GF-D8 (cell line): ENCODE measurements around the gene PLD1.

Experiments used
- DNase-seq: peaks from one replicate; lab custom pipeline; 2025; lab: John Stamatoyannopoulos, UW

The PLD1 gene

DNA sequence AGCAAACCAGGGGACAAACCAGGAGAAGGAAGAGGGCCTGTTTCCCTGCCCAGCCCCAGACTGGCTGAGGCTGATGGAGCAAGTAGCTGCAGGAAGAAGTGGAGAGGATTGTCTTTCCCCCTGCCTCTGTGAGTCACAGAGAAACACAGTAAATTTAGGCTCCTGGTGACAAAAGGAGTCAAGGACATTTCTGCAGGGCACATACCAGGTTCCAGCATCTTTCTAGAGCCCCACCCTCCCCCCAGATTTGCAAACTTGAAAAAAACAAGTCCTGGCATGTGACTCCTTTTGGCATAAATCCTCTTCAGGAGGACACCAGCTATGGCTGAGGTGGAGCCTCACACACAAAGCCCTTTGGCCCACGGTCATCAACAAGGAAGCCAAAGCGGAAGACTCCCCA, 17.8 kb downstream of the PLD1 start:
- DNase-seq: no peak

DNA sequence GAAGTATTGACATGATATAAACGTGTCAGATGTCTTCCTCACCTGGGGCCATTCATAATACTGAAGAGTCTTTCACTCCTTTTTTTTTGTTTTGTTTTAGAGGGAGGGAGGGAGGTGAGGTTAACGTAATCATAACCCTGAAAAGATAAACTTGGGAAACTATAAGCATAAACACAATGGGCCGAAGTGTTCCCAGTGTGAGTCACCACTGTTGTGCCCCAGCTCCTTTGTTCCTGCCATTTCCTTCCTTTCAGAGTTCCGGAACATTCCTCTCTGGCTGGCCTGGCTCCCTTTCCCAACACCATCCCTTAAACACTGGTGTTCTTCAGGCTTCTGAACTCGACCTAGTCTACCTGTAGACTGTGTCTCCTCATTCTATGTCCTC, 18.6 kb downstream of the PLD1 start:
- no peak for DNase-seq

DNA sequence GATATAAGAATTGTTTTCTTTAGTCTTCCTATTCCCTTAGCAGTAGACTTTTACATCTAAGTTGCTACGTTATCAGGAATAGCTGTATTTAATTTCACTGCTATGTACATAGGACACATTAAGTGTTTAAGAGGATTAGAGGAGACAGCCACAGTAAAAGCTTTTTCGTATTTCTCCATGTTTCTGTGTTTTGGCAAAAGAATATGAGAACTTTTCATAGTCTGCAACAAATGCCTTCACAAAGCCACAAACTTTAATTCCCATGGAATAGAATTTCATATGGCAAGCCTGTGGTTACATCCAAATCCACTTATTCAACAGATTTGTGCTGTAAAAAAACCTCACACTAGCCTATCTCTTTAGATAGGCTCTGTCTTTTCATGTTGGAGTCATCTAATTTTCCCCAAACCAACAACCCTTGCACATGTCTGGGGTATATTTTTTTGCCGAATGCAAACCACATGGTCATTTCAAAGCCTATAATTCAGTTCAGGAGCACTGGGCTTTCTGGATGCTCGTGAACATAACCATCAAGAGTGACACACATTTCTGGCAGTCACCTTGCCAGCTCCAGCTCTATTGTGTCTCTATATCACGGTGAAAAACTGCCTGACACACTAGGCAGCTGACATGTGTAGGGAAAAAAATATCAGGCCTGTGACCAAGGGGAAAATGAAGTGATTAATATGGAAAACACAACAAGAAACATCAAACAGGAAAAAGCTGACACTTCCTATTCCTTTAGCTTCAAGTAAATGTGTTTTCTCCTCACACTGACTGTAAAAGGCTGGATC, 19.2 kb downstream of the PLD1 start:
- no peak for DNase-seq

DNA sequence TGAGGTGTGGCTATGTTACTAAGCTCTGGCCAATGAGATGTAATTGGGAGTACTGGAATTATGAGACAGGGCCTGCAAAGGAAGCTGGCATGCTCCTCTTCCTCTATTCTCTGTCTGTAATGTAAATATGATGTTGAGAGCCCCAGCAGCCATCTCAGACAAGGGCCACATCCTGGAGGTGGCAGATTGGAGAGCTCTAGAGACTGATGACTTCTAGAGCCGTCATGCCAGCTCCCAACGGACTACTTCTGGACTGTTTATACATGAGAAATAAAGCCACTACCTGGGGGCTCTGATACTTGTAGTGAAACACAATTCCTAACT, 19.7 kb downstream of the PLD1 start:
- no peak for DNase-seq

DNA sequence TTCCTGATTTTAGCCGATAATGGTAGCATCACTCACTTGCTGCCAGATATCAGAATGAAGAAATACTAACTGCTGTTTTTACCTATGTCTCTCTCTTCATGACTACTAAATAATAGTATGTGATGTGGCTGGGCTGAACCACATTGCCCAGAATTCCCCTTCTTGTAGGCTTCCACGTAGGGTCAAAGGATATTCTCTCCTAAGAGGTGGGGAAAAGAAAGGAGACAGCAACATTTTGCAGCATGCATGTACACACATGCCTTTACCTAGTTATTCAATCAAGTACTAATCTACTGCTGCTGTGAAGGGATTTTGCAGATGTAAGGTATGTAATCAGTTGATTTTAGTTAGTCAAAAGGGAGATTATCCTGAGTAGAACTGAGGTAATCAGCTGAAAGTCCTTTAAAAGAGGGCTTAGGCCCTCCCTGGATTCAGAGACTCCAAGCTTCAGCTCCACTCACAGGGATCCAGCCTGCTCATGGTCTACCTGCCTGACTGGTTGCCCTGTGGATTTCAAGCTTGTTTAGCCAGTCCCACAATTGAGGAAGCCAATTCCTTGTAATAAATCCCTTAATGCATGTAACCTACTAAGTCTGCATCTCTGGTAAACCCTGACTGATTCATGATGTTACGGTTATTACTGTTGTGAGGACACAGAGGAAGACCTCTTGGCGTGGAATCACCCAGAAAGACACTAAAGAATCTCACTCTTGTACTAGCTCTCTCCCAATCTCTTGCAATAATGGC, 20.4 kb downstream of the PLD1 start:
- DNase-seq: no peak

DNA sequence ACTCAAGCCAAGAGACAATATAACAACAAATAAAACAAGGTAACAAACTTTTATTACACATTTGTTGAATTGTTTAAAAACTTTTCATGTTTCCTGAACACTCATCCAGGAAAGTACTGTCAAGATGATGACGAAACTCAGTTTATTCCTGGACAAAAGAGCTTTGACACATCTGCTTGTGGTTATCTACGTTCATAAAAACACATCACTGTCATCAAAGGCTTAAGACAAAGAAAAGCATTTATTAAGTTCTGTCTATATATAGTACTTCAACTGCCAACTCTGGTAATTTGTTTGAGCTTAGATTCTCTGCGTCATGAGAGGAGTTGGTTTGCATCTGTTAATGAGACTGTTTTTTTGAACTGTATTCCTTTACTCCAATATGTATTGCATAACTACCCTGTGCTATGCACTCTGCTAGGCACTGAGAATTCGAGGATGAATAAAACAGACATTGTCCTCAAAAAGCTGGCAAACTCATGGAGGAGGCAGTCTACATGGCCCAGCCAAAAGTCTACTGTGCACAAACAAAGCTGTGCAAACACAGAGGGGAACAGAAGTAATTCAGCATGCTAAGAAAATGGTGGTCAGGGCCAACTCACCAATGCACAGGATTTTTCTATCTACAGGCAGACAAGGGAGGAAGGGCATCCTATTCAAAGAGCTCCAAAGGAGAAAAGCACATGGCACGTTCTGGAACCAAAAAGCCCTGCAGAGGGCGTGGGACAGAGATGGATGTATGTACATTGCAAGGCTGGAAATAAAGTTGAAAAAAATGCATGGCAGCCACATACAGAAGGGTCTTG, 21.5 kb downstream of the PLD1 start:
- DNase-seq: no peak

DNA sequence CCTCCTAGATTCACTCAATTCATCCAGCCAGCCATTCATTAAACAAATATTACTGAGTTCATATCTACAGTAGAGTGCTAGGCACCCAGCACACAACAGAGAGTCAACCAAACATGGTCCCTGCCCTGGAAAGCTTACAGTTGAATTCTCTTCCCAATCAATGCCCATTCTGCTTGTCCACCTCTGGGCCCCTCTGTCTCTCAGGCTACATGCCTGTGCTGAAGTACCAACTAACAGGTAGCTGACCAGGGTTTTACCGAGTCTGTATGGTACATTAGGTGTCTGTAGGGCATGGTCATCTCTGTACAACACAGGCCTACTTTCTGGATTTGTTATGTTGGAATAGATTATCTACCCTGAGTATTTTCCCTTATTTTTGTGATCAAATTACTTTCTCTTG, 23.3 kb downstream of the PLD1 start:
- no peak for DNase-seq

DNA sequence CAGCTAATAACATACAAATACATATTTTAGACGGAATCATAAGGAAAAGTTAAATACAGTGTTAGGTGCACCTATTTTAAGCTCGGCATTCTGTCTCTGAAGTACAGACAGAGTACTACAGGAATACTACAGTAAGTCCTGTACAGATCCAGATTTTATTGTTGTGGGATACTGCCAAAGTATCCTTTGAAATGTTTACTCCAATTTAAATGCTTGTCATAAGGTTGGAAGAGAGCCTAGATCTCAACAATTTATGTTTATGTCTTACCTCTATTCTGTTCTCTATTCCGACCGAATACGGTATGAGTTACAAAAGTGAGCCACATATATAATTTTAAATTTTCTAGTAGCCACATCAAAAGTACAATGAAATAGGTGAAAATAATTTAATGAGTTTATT, 25.3 kb downstream of the PLD1 start:
- DNase-seq: no peak

DNA sequence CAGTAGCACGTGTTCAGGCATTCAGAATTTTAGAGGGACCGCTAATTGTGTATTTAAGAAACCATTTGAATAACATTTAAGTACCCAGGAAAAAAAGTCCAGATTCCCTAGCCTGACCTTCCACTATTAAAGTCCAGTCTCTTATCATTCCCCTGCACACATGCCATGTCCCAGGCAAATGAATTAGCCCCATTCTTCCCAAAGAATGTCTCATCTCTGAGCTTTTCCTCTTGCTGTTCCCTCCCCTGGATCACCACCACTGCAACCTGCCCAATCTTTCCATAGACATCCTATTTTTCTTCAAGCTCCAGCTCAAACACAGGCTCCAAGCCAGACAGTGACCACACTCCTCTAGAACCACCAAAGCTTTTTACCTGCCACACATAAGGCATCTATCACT, 25.9 kb downstream of the PLD1 start:
- DNase-seq: no peak

DNA sequence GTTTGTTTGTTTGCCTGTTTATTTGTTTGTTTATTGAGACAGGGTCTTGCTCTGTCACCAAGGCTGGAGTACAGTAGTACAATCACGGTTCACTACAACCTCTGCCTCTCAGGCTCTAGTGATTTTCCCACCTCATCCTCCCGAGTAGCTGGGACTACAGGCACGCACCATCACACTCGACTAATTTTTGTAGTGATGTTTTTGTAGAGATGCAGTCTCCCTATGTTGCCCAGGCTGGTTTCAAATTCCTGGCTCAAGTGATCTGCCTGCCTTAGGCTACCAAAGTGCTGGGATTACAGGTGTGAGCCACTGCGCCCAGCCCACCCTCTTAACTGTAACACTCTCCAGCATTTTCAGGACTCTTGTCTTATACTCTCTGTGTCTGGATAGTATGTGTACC, 26.7 kb downstream of the PLD1 start:
- no peak for DNase-seq

DNA sequence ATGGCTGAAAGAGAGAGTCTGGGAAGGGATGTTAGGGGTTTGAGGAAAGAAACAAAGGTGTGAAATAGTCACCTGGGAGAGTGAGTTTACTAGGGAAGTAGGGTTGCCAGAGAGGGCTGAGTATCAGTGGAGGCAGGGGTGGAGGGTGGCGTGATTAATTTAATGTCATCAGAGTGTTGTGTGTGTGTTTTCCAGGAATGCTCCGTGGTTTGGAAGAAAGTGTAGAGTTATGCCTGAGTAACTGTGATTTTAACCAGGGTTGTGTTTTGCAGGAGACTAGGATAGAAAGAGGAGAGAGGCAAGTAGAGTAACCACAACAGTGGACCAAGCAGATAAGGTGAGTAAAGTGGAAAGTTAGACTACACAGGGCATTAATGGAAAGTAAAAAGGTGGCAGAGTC, 27.2 kb downstream of the PLD1 start:
- DNase-seq: no peak

DNA sequence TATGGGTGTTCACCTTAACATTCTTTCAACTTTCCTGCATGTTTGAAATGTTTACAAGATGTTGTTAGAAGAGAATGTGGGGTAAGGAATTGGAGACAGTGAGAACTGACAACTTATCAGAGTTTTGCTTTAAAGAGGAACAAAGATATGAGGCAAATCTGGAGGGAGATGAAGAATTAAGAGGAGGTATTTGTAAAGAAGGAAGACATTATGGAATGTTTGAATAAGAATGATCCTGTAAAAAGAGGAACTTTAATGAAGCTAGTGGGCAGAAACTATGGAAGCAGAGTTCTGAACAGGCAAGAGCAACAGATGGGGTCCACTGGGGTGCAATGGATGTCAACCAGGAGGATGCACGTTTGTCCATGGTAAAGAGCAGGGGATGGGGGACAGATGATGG, 27.7 kb downstream of the PLD1 start:
- DNase-seq: no peak

DNA sequence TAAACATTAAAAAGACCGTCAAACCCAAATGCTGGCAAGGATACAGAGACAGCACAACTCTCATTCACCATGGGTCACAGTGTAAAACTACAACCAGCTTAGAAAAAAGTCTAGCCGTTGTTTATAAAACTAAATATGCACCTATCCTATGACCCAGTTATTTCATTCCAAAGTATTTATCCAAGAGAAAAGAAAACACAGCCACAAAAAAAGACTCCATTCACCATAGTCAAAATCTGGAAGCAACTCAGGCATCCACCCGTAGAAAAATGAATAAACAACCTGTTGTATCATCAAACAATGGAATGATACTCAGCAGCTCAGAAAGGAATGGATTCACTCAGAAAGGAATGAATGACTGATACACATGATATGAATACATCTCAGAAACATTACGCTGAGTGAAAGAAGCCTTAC, 28.6 kb downstream of the PLD1 start:
- DNase-seq: no peak

DNA sequence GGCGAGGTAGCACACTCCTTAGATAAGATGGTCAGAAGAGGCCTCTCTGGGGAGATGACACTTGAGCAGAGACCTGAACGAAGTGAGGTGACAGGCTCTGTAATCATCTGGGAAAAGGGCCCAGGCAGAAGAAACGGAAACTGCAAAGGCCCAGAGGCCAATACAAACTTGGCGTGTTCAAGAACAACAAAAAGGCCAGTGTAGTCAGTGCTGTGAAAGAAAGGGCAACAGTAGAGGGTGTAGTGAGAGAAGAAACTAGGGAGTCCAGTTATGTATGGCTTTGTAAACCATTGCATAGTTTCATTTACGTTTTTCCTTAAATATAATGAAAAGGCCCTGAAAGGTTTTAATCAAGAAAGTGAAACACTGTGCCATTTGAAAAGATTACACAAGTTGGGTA, 31.8 kb downstream of the PLD1 start:
- no peak for DNase-seq

DNA sequence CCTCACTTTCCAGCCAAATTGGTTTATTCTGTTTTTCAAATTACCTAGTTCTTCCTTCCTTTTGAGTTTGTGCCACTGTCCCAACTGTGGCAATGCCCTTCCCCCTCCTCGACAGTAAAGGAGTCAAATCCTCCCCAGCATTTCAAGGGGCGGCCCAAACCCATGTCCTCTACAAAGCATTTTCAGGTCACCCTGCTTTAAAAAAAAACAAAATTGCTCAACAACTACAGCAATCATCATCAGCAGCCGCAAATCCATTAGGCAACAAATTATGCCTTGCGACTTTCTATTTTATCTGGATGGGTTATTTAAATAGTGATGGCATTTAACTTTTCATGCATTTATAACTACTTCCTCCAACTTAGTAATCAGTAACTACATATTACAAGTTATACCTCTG, 32.7 kb downstream of the PLD1 start:
- DNase-seq: no peak

DNA sequence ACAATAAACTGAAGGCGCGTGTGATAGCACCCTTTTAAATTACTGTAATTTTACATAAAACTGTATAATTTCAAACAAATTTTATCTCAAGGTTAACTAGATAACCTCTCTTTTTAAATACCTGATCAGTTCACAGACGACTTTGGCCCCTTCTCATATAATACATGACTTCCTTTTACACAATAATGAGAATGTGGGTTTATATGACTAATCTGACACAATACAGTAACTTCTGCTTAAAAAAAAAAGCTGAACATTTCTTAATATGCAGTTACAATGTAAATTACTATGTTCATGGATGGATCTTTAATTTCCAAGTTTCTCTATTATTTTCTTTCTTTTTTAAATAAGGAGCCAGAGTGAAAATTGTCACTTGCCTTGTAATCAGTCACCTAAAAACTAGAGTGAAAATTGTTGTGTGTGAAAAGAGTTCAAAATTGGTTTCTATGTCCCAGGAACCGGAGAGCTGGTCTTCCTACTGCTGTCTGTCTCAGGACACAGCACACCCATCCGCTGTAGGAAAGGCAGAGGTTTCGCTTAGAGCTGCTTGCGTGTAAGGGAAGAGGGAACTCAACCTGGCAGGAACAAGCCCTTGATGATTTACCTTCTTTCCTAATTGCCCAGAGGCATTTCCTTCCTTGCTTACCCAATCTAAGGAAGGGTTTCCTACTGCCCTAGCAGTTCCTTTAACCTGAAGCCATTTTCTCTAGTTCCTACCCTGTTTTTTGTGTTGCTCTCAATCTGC, 33.3 kb downstream of the PLD1 start:
- peak; percentile 71 for DNase-seq

DNA sequence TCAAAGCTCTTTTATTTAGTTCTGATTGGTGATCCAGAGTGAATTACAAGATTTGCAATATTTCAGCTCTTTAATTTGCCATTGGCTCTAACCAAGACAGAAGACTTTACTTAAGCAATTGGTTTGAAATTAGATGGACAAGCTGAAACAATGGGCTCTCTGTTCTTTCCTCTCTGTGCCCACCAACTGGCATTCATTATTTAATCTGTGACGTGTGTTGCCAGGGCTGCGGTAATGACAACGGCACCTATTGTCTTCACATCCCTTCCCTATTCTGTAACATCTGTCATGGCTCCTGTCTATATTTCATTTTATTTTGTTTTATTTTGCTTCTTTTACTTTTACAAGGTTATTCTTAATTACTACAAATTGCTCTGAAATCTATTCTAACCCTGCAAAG, 33.9 kb downstream of the PLD1 start:
- DNase-seq: no peak

DNA sequence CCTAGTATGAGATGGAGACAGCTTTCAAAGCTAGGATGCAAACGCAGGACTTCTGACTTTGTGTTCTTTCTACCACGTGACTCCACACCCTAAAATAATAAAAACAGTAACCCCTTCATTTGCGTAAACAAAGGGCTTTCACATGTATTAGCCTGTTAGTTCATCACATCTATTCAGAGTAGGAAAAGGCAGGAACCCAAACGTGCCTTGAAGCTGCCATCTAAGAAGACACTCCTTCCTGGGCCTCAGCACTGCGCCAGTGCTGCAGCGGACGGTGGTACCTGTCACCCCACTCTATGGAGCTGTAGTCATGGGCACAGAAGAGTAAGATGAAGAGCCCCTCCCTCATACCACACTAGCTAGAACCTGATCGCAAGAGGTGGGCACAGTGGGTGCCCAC, 34.3 kb downstream of the PLD1 start:
- no peak for DNase-seq

DNA sequence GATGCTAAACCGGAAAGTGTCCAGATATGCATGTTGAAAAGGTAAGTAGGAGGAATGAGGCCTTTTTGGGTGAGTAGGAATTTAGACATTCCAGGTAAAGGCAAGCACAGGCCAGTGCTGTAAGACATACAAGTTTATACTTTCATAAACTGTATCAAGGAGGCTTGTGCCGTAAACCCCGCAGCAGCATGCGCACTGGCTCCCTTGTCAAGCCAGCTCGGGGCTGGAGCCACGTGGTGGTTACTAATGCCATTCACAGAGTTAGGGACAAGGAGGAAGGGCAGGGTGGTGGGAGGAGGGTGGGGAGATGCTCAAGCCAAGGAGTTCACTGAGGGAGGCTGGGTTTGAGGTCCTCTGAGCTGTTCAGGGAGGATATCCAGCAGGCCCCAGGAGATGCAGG, 35.8 kb downstream of the PLD1 start:
- no peak for DNase-seq

DNA sequence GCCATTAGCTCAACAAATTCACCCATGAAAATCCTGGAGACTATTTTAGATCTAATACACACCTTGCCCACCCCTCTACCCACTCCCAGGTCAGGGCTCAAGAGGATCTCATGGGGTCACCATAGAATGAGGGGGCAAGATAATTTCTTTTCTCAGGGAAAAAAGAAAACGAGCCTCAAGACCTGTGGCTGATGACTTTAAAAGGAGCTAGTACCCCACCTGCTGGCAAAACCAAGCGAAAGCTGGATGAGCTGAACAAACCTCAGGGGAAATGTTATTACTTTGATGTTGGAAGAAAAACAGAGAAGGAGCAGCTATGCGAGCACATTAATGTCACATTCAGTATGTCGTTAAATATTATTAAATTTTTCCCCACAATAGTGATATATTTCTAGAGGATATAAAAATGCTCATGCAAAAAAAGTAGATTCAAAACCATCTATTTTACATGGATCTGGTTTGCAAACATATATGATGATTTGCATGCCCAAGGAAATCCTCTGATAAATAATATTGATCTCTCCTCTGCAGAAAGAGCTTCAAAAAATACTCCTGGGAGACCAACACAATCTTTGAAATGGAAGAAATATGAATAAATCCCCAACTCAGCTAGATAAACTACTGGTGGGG, 37.7 kb downstream of the PLD1 start:
- DNase-seq: no peak

DNA sequence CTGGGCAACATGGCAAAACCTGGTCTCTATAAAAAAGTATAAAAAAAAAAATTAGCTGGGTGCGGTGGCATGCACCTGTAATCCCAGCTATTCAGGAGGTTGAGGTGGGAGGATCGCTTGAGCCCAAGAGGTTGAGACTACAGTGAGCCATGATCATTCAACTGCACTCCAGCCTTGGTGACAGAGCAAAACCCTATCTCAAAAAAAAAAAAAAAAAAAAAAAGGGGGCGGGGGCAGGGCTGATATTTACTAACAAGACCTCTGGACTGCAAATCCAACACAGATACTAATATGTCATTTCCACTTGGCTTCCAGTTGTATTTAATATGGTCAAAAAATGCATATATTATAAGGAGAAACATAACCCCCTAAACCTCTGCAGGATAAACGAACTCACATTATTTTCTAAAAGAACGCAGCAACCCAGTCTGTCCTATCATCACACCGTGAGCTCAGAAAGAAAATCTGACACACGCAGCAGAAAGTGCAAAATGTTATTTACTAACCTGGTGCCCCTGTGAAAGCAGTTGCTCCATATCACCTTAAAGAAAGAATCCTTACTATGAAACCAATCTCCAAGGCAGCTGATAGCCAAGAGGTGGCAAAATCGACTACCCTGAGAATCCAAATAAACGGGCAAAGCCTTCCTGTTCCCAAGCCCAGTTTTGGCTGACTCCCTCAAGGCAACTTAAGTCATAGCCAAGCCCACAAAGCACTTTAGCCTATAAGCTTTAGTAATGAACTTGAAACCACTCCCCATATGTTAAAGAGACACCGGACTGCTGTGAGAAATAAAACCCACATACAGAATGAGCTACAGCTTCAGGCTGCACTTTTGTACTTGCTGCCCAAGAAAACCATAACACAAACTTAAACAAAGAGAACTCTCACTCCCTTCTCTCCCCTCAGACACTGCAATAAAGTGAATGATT, 39.3 kb downstream of the PLD1 start:
- peak; percentile 33 for DNase-seq
